GM12892 (cell line): Measurements from ENCODE around the gene RPGRIP1L.

ENCODE experiments used
- DNase-seq: peaks from one replicate; pipeline ENCODE4 v3.0.0; 2011; ENCODE audit not compliant: insufficient read length
- FAIRE-seq: peaks from 2 replicates; lab custom pipeline; 2011; peaks lifted over from hg19 to GRCh38; lab: Jason Lieb, UNC
- POLR2A ChIP-seq: IDR thresholded peaks from 2 replicates; pipeline ENCODE4 v1.6.1; 2011; ENCODE audit warnings: low read depth, low read length, control low read depth
- POLR2AphosphoS5 ChIP-seq: IDR thresholded peaks from 2 replicates; pipeline ENCODE4 v1.6.1; 2011; ENCODE audit warnings: low read depth, low read length, control low read depth
- TAF1 ChIP-seq: IDR thresholded peaks from 2 replicates; pipeline ENCODE4 v1.6.1; 2011; ENCODE audit warnings: low read depth, mild to moderate bottlenecking, control low read depth, low read length, borderline replicate concordance

Gene RPGRIP1L

GRCh38 chr16:53588081-53588648, 115.5 kb downstream of the RPGRIP1L start:
- DNase-seq = no peak
- no peak for FAIRE-seq
- no peak for TF ChIP-seq POLR2AphosphoS5
- no peak for TF ChIP-seq POLR2A
- TF ChIP-seq TAF1 = no peak

GRCh38 chr16:53583401-53583800, 120.3 kb downstream of the RPGRIP1L start:
- no peak for TF ChIP-seq POLR2A
- no peak for TF ChIP-seq TAF1
- no peak for TF ChIP-seq POLR2AphosphoS5
- no peak for FAIRE-seq
- DNase-seq = no peak

- FAIRE-seq (no peak), DNase-seq (no peak)
- TF ChIP-seq POLR2AphosphoS5 (no peak), TAF1 (no peak), POLR2A (no peak)
These were observed 121.9 kb downstream of the RPGRIP1L start for GRCh38 chr16:53581784-53582183.

- no peak for TF ChIP-seq TAF1
- TF ChIP-seq POLR2A = no peak
- TF ChIP-seq POLR2AphosphoS5 = no peak
- FAIRE-seq (no peak), DNase-seq (no peak)
These were observed 123.4 kb downstream of the RPGRIP1L start for GRCh38 chr16:53580038-53580802.

- DNase-seq (no peak), FAIRE-seq (no peak)
- no peak for TF ChIP-seq TAF1
- TF ChIP-seq POLR2A = no peak
- no peak for TF ChIP-seq POLR2AphosphoS5
These were observed 126.8 kb downstream of the RPGRIP1L start for GRCh38 chr16:53576904-53577303.

- TF ChIP-seq TAF1 = no peak
- no peak for TF ChIP-seq POLR2A
- no peak for TF ChIP-seq POLR2AphosphoS5
- FAIRE-seq = no peak
These were observed 127.4 kb downstream of the RPGRIP1L start for GRCh38 chr16:53576210-53576609.

GRCh38 chr16:53571763-53572162, 131.9 kb downstream of the RPGRIP1L start:
- no peak for FAIRE-seq
- DNase-seq = no peak
- TF ChIP-seq POLR2AphosphoS5 = no peak
- no peak for TF ChIP-seq POLR2A
- no peak for TF ChIP-seq TAF1

More at GRCh38 chr16:53576210-53576609, 127.4 kb downstream of the RPGRIP1L start:
- DNase-seq = no peak

- no peak for DNase-seq
- TF ChIP-seq POLR2AphosphoS5 (no peak), POLR2A (no peak), TAF1 (no peak)
- no peak for FAIRE-seq
These were observed 137.0 kb downstream of the RPGRIP1L start for GRCh38 chr16:53566552-53567245.

GRCh38 chr16:53565296-53565863, 138.3 kb downstream of the RPGRIP1L start:
- TF ChIP-seq POLR2A = no peak
- no peak for TF ChIP-seq TAF1
- TF ChIP-seq POLR2AphosphoS5 = no peak
- FAIRE-seq (no peak), DNase-seq (no peak)

GRCh38 chr16:53563426-53563825, 140.2 kb downstream of the RPGRIP1L start:
- DNase-seq (no peak), FAIRE-seq (no peak)
- TF ChIP-seq TAF1 = no peak
- no peak for TF ChIP-seq POLR2A

- TF ChIP-seq POLR2A (no peak), POLR2AphosphoS5 (no peak), TAF1 (no peak)
- FAIRE-seq (no peak), DNase-seq (no peak)
These were observed 142.4 kb downstream of the RPGRIP1L start for GRCh38 chr16:53561101-53561888.
